Right lobe of liver (tissue), 4 donors: Measurements from ENCODE around the gene SH3GL3.

Experiments used
- CTCF ChIP-seq, 4 donors: fragments of 200-600 bp in 3 of 4; fragments of 450-650 bp in 1 of 4; IDR thresholded peaks; one replicate each; pipeline versions ENCODE4 v1.5.1 to v1.8.0; 2016 to 2022; ENCODE audit warnings: antibody characterized with exemption in 4 of 4, mild to moderate bottlenecking in 2 of 4
- POLR2A ChIP-seq: fragments of 450-650 bp; IDR thresholded peaks from one replicate; pipeline ENCODE4 v1.6.1; 2017; ENCODE audit warnings: antibody characterized with exemption, mild to moderate bottlenecking
- donor health status: DM: no; HTN: no; CAD: no.
- donor health status: DM: no; HTN: no; CAD: no.
- donor health status: DM: no; HTN: yes; CAD: no.

- TF ChIP-seq CTCF (IDR thresholded peaks at IDR 0.05), result no peak
- no peak for TF ChIP-seq POLR2A
Observed at GRCh38 chr15:83487519-83487918, 40.4 kb downstream of the SH3GL3 start.
